Smooth muscle cell of the brain vasculature (primary cell): ENCODE data around the gene SPATA2.
"Not testable (repeated sequence)": the region's sequence is repeated elsewhere in the genome, so short reads cannot be mapped to it uniquely, and the experiment has no call there.

Source experiments
- DNase-seq: peaks from one replicate; pipeline ENCODE4 v3.0.0-alpha.2; 2012; ENCODE audit warnings: low read depth, low spot score

The SPATA2 gene, protein sequence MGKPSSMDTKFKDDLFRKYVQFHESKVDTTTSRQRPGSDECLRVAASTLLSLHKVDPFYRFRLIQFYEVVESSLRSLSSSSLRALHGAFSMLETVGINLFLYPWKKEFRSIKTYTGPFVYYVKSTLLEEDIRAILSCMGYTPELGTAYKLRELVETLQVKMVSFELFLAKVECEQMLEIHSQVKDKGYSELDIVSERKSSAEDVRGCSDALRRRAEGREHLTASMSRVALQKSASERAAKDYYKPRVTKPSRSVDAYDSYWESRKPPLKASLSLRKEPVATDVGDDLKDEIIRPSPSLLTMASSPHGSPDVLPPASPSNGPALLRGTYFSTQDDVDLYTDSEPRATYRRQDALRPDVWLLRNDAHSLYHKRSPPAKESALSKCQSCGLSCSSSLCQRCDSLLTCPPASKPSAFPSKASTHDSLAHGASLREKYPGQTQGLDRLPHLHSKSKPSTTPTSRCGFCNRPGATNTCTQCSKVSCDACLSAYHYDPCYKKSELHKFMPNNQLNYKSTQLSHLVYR

DNA sequence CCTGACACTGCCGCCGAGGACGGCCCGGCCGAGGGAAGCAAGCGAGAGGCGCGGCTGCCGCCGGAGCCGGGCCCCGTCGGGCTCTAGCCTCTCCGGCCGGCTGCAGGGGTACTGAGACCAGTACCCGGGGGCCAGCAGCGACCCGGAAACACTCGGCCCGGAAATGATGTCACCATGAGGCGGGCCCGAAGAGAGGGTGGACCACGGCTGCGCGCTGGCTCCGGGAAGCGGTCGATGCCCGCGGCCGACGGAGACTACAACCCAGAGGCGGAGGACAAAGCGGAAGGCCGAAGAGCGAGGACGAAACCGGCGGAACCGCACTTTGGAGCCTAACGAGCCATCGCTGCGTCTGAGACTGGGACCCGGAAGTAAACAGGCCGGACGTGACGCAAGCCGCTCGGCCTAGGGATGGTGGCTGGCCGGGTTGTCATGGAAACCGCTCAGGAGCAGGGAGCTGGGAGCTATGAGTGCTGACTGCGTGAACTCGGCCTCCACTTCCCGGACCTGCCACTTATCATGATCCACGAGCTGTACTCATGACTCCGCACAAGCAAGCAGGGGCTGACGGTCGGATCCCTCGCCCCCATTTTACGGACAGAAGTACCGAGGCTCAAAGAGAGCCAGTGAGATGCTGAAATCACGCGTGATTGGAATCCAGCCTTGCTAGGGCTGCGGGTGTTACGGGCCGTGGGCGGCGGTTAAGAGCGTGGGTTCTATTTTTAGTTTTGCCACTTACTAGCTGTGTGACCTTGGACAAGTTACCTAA lies at the start of gene SPATA2:
Gene SPATA2 (minus strand): TSS at position 150 of the 766 bp plus-strand sequence. CDS start 7,039 bp downstream, outside the sequence.
- peak; percentile 84 for DNase-seq

DNA sequence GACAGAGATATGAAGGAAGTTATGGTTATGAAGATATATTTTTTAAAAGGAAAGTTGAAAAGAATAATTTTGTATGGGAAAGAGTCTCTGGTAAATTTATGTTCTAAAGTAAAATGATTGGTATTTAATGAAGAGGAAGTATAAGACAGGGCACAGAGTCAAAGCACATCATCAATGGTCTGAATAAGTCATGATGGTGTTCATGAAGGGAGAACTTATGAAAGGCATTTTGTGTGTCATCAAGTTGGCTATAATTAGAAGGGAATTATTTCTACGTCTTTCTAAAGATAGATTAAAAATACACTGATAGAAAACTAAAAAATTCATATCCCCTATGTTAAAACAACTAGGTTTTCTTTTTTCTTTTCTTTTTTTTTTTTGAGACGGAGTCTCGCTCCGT lies 46.1 kb upstream of the SPATA2 start:
- no peak for DNase-seq

DNA sequence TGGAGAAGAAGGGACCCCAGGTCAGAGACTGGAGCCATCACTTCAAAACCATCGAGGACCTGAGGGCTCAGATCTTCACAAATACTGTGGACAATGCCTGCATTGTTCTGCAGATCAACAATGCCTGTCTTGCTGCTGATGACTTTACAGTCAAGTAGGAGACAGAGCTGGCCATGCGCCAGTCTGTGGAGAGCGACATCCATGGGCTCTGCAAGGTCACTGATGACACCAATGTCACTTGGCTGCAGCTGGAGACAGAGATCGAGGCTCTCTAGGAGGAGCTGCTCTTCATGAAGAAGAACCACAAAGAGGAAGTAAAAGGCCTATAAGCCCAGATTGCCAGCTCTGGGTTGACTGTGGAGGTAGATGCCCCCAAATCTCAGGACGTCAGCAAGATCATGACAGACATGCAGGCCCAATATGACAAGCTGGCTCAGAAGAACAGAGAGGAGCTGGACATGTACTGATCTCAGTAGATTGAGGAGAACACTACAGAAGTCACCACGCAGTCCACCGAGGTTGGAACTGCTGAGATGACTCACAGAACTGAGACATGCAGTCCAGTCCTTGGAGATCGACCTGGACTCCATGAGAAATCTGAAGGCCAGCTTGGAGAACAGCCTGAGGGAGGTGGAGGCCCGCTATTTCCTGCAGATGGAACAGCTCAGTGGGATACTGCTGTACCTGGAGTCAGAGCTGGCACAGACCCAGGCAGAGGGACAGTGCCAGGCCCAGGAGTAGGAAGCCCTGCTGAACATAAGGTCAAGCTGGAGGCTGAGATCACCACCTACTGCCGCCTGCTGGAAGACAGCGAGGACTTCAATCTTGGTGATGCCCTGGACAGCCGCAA lies 42.0 kb upstream of the SPATA2 start:
- DNase-seq, result not testable (repeated sequence)

DNA sequence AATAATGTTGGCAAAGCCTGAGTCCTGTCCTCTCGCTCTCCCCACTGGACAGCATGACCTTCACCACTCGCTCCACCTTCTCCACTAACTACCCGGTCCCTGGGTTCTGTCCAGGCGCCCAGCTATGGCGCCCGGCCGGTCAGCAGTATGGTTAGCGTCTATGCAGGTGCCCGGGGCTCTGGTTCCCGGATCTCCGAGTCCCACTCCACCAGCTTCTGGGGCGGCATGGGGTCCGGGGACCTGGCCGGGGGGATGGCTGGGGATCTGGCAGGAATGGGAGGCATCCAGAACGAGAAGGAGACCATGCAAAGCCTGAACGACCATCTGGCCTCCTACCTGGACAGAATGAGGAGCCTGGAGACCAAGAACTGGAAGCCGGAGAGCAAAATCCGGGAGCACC lies 41.4 kb upstream of the SPATA2 start:
- no peak for DNase-seq

DNA sequence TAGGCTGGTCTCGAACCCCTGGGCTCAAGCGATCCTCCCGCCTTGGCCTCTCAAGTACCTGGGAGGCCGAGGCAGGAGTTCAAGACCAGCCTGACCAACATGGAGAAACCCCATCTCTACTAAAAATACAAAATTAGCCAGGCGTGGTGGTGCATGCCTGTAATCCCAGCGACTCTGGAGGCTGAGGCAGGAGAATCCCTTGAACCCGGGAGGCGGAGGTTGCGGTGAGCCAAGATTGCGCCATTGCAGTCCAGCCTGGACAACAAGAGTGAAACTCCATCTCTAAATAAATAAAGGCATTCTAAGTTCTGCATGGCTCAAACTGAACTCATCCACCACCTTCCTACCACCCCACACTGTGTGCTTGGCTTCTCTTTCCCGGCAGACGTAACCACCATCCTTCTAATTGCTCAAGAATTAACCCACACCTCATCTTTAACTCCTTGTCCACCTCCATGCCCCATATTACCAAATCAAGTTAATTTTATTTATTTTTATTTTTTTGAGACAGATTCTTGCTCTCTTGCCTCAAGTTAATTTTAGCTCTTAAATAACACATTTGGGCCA lies 40.6 kb upstream of the SPATA2 start:
- DNase-seq, result not testable (repeated sequence)

DNA sequence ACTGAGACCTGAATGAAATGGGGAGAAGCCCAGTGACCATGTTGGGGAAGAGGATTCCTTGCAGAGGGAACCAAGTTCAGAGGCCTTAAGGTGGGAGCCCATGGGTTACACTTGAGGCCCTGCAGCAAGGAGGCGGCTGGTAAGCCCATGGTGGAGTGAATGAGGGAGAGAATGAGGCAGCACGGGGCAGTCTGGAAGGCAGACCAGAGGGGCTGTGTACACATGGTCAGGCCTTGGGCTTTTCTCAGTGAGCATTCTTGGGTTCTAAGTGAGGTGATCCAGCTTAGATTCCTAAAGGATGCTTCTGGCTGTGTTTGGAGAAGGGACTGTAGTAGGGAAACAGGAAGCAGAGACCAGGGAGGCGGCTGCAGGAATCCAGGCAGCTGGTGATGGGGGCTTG lies 39.8 kb upstream of the SPATA2 start:
- DNase-seq, result no peak

DNA sequence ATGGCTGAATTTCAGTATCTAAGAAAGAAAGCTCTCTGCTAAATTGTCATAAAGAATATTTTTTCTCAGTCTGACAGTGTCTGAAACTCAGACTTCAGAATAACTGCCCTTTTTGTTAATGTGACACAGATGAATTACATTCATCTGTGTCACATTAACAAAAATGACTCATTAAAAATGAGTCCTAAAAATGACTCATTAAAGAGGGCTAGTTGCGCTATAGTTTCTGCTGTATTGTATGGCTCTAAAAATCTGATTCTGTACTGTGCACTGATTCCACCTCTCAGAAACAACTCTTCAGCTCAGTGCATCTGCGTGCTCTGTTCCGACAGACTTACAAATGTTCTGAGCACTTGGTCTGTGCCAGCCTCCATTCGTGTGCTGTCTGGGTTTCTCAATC lies 35.8 kb upstream of the SPATA2 start:
- DNase-seq, result no peak

DNA sequence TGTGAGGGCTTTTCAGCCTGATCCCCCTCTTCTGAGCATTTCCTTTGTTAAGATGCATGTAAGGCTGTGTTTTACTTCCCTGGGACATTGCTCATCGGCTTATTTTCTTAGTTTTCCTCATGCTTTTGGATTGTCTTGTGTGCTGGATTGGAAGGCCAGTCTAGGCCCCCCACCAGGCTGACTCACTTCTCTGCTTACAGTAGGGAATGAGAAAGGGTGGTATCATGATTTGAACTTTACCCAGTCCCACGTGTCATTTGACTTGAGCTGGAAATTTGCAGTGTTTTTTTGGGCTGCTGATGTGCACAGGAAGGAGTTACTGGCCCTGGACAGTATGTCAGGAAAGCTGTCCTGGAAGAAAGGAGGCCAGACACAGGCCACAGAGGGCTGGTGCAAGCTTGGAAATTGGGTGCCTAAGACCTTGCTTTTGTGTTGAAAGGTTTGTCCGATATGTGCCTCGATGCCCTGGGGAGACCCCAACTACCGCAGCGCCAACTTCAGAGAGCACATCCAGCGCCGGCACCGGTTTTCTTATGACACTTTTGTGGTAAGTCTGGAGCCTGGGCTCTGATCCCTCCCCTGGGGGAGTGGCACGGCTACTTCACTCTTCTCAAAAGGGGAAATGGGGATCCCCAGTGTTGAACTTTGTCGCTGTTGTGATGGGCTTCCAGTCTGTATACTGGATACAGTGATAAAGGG lies 33.6 kb upstream of the SPATA2 start:
- peak; percentile 88 for DNase-seq

DNA sequence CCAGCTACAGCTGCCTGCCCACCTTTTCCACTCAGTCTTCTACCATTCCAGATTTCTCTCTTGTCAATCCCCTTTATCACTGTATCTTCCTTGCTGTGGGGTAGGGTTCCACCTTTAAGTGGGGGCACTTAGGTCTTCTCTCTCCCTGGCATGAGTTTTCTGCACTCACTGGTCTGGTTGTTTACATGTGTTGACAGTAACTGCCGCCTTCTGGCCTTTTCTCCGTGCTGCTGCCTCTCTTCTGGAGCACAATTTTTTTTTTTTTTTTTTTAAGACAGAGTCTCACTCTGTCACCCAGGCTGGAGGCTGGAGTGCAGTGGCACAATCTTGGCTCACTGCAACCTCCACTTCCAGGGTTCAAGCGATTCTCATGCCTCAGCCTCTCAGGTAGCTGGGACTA lies 32.8 kb upstream of the SPATA2 start:
- no peak for DNase-seq

DNA sequence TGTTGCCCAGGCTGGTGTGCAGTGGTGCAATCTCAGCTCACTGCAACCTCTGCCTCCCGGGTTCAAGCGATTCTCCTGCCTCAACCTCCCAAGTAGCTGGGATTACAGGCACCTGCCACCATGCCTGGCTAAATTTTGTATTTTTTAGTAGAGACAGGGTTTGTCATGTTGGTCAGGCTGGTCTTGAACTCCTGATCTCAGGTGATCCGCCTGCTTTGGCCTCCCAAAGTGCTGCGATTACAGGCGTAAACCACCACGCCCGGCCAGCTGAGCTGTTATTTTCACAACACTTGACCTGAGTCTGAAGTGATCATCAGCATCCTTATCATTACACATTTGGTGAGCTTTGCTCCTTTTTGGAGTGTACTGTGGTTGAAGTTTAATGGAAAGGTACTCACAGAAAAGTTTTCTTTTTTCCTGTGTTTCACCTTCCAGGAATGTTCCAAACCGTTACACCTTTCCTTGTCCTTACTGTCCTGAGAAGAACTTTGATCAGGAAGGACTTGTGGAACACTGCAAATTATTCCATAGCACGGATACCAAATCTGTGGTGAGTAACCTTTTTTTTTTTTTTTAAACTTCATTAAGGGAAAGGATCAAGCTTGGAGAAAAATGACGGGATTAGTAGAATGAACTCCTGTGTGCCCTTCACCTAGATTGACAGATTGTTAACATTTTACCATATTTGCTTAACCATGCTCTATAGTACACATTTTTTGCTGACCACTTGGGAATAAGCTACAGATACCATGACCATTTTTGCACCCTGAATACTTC lies 30.6 kb upstream of the SPATA2 start:
- DNase-seq, result no peak

DNA sequence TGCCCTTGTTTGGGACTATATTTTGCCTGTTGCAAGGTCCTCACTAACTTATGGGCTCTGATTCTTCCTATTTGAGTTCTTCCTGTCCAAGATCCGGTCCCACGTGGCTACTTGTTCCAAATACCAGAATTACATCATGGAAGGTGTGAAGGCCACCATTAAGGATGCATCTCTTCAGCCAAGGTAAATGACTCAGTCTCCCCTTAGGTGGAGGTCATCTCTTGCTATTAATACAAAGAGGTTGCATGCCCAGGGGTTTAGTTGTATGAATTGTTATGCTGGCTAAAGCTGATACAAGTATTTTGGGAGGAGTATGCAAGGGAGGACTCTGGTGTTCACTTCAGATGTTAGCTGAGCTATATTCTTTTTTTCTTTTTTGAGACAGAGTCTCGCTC lies 30.0 kb upstream of the SPATA2 start:
- DNase-seq, result no peak

DNA sequence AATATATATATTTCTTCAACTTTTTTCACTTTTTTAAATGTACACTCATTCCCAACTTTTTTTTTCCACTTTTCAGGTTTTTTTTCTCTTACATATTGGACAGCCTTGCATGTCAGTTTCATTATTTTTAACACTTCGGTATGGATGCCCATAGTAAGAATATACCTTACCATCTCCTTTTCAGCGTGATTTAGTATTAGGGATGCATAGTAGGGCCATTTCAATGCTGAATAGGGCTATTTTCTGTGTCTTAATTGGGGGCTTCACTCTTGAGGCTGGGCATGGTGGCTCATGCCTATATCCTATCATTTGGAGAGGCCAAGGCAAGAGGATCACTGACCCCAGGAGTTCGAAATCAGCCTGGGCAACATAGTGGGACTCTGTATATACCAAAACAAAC lies 27.6 kb upstream of the SPATA2 start:
- DNase-seq, result no peak

DNA sequence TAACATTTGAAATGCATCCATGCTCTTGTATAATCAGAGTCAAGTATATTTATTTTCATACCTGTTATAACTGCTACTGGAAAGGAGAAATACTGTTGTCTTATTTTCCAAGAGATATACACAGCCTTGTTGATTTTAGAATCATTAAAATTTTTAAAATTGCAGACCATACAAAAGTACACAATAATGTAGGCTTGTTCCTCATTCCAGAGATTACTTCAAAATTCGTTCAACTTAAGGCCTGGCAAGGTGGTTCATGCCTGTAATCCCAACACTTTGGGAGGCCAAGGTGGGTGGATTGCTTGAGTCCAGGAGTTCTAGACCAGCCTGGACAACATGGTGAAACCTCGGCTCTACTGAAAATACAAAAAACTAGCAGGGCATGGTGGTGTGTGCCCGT lies 27.0 kb upstream of the SPATA2 start:
- DNase-seq, result no peak

DNA sequence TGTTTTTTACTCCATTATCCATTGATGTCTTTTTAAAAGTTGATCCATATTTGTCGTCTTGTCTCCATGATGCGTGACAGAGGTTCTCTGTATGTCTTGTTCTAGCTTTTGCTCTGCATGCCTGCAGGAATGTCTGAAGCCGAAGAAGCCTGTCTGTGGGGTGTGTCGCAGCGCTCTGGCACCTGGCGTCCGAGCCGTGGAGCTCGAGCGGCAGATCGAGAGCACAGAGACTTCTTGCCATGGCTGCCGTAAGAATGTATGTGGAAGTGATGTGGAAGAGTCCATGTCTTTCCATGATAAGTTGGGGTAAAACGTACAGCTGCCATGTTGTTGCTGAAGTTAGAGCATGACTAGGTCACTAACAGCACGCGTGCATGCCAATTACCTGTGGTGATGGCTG lies 26.1 kb upstream of the SPATA2 start:
- DNase-seq, result no peak

DNA sequence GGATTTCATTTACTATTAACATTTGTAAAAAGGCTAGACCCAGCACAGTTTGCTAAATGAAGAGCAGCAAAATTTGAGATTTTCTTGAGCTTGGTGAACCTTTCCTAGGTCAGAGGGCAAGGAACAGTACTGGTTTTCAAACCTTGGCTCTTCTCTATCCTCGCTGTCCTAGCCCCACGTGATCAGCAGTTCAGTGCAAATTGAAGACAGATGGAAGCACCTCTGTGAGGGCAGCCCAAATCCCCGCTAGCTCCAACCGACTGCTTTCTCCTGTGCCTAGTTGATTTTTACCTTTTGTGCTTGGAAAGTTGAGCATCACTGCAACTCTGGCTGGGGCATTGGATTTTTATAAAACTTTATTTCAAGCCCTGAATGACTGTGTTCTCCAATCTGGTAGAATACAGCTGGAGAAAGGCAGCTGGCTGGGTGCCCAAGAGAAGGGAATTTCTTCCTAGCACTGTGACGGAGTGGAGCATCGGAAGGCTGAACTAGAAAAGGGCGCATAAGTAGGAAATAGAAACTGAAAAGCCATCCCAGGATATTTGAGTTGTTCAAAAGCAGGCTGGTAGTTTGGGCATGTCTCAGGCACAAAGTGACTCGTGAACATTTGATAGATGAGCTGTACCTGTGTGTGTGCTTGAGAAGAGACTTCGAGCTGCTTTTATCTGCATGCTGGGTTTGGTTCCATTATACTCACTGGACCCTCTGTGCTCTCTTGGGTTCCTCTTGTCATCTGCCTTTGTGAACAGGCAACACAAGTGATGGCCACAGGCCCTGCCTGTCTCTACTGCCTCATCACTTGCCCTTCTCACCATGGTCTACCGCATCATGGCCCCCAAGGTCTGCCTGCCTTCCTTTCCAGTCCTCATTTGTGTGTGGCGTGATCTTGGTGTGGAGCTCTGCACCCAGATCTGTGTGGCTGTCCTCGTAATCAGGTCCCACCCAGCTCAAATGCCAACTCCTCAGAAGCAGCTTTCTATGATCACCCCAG lies 23.1 kb upstream of the SPATA2 start:
- no peak for DNase-seq

DNA sequence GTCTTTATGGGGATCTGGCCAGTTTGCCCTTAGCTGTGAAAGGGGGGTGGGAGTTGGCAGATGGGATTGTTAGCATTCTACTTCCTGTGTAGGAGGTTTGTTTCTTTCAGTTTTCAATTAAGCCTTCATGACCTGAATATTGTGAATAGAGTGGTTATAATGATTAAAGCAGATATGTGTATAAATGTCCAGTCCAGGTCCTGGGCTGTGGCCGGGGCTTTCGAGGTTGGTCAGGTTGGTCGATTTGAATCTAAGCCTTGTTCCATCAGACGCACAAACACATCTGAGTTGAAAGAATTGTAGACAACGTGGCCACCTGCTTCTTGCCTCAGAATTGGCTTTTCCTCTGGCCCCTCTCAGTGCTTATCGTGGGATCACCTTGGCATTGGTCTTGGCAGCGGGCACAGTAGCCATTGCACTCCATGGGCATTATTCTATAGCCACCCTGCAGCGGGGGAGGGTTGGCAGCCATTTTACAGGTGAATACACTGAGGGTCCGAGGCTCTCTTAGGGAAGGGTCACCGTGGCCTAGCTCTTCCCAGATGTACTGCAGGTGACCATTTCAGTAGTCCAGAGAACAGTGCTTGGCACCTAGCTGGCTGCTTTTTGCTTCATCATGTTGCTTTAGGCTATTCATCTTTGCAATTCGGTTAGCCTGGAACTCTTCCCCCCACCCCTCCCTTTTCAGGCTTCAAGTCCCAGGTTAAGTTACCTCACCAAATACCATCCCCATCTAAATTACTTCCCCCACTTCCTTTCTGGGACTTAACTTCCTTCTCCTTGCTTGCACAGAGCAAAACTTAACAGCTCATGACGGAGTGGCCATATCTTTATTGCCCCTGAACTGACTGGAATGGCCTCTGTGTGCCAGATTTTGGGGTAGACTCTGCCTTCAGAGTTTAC lies 21.9 kb upstream of the SPATA2 start:
- no peak for DNase-seq

DNA sequence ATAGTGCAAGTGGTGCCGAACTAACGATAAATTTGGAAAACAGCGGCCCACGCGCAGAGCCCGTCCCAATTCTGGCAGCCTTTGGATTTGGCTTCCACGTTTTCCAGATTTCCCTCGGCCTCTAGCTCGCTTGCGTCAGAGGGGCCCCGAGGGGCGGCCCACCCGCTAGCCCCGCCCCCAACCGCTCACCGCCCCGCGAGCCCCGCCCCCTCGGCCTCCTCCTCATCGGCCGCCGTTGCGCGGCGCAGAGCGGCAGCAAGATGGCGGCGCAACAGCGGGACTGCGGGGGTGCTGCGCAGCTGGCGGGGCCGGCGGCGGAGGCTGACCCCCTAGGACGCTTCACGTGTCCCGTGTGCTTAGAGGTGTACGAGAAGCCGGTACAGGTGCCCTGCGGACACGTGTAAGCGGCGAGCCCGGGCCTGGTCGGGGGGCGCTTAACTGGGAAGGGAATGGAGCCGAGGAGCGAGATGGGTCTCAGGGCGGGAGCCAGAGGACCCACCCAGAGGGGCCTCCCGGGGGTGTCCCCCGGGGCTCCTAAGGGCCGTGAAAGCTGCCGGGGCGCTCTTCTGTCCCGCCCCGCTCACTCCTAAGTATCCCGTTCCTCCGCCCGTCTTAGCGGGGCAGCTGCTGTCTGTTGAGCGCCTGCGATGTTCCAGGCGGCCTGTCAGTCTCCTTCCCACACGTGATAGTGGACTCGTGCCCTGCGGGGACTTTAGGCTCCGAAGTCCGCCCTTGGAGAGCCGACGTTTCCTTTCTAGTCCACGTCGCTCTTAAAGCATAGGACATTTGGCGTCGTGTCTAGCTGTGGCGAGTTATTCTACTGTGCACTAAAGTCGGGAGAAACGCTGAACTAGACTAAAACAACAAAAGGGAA lies 21.1 kb upstream of the SPATA2 start, which contains the start of gene RNF114:
Gene RNF114 (plus strand): TSS at position 245 of the 874 bp plus-strand sequence. CDS start 16 bp downstream, at position 261.
- DNase-seq, result peak; percentile 80
